Bladder microvascular endothelial cell (primary cell): ENCODE measurements around the gene HPF1. TPM values are rescaled to one million over a fixed set of nuclear protein-coding genes. Genes with fewer than 3 reads are reported as not detected.

Experiments
- total RNA-seq: library from RNA; depleted of rRNA; stranded (reverse); fragments of >200 nt; gene quantifications from 2 replicates; pipeline ENCODE4 v1.2.3, GENCODE V29; 2014

Gene HPF1
- total RNA-seq, result 11.3 and 14.2 TPM in 2 replicates

DNA sequence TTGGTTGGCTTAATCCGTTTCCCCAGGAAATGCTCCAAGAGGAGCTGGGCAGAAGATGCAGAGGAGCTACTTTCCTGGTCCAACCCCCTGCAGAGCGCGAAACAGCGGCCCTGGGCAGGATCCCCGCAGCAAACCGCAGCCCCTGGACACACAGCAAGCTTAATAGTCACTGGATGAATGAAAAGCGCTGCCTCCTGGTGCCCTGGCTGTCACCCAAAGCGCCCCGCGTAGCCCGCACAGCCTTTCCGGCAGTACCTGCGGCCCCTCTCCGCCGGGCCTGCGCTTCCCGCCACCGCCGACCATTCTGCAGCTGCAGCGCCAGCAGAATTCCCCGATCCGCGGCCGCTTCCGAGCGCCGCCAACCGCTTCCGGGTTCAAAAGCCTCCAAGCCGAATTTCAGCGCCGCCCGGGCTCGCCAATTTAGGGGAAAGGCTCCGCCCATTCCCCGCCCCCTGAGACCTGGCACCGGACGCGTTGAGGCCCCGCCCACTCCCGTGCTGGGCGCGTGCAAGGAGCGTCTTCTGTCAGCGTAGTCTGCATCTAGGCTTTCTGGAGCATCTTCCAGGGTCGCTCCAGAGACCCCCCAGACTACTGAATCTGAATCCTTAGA, at the start of gene HPF1:
HPF1 (minus strand) TSS at position 370 of the 610 bp plus-strand sequence; CDS start at position 303, 67 bp downstream.

Other genes with a start within 250 kb of the HPF1 start
- gene NEK1, start 145.4 kb downstream of the HPF1 start, total RNA-seq, result 4.0 and 11.2 TPM in 2 replicates
- gene CLCN3, start 137.4 kb downstream of the HPF1 start, total RNA-seq, result 36.4 and 154 TPM in 2 replicates